ENCODE results near the gene MUC4. TPM values are rescaled to one million over a fixed set of nuclear protein-coding genes. Genes with fewer than 3 reads are reported as not detected.

MUC4 gene
- total and polyA plus RNA-seq, 2 donors from 2014 or later = 0.19 TPM; not detected in 1

GRCh38 chr3:195717416-195717815, 94.3 kb downstream of the MUC4 start:
- H3K9ac ChIP-seq (ENCODE audit: low read length in 3 of 3) = no peak overlapping the region
- intact Hi-C loops (cut with DNase I) = no loop called here
- peak in 1 of 5 donors; percentile 60 for DNase-seq
- no peaks in the 10 kb centered on the region for H3K27me3 ChIP-seq (ENCODE audit: control insufficient read depth, insufficient read depth, low read length)
- no peaks in the 10 kb centered on the region for H3K9me3 ChIP-seq (ENCODE audit: control insufficient read depth in 2 of 3, insufficient read depth in 1 of 3, low read length in 3 of 3)
- H3K4me1 ChIP-seq (ENCODE audit: control insufficient read depth in 2 of 3, insufficient read depth in 2 of 3, low read depth in 1 of 3, low read length in 3 of 3) = peaks cover 0 to 2% (median 0%) of the 10 kb centered on the region in 3 donors
- FAIRE-seq = no peak
- no peak for TF ChIP-seq CTCF (IDR thresholded peaks at IDR 0.05; ENCODE audit: borderline replicate concordance, extremely low read depth, insufficient read depth)
- H3K27ac ChIP-seq (ENCODE audit: low read depth in 2 of 2, low read length in 2 of 2) = no peak overlapping the region
- no peak overlapping the region for H3K4me3 ChIP-seq (ENCODE audit: low read length in 3 of 3)
- H3K36me3 ChIP-seq (ENCODE audit: control insufficient read depth in 2 of 3, insufficient read depth in 3 of 3, low read length in 3 of 3) = peaks cover 0 to 17% (median 7%) of the 10 kb centered on the region in 3 donors

- FAIRE-seq (no peak), DNase-seq (peak in 1 of 5 donors; percentile 37)
- intact Hi-C loops (cut with DNase I) = no loop called here
- no peaks in the 10 kb centered on the region for H3K9me3 ChIP-seq (ENCODE audit: control insufficient read depth in 2 of 3, insufficient read depth in 1 of 3, low read length in 3 of 3)
- no peak overlapping the region for H3K4me3 ChIP-seq (ENCODE audit: low read length in 3 of 3)
- no peak overlapping the region for H3K9ac ChIP-seq (ENCODE audit: low read length in 3 of 3)
- peaks cover 0 to 30% (median 13%) of the 10 kb centered on the region in 3 donors for H3K36me3 ChIP-seq (ENCODE audit: control insufficient read depth in 2 of 3, insufficient read depth in 3 of 3, low read length in 3 of 3)
- no peaks in the 10 kb centered on the region for H3K4me1 ChIP-seq (ENCODE audit: control insufficient read depth in 2 of 3, insufficient read depth in 2 of 3, low read depth in 1 of 3, low read length in 3 of 3)
- no peak for TF ChIP-seq CTCF (IDR thresholded peaks at IDR 0.05; ENCODE audit: borderline replicate concordance, extremely low read depth, insufficient read depth)
- H3K27me3 ChIP-seq (ENCODE audit: control insufficient read depth, insufficient read depth, low read length) = no peaks in the 10 kb centered on the region
- H3K27ac ChIP-seq (ENCODE audit: low read depth in 2 of 2, low read length in 2 of 2) = peak overlapping the region in 1 of 2 donors; percentile 28
These were observed 96.0 kb downstream of the MUC4 start for GRCh38 chr3:195715583-195716266.

- intact Hi-C loops (cut with DNase I) = no loop called here
- no peaks in the 10 kb centered on the region for H3K9me3 ChIP-seq (ENCODE audit: control insufficient read depth in 2 of 3, insufficient read depth in 1 of 3, low read length in 3 of 3)
- H3K4me1 ChIP-seq (ENCODE audit: control insufficient read depth in 2 of 3, insufficient read depth in 2 of 3, low read depth in 1 of 3, low read length in 3 of 3) = no peaks in the 10 kb centered on the region
- no peak overlapping the region for H3K4me3 ChIP-seq (ENCODE audit: low read length in 3 of 3)
- H3K9ac ChIP-seq (ENCODE audit: low read length in 3 of 3) = no peak overlapping the region
- peaks cover 0 to 30% (median 13%) of the 10 kb centered on the region in 3 donors for H3K36me3 ChIP-seq (ENCODE audit: control insufficient read depth in 2 of 3, insufficient read depth in 3 of 3, low read length in 3 of 3)
- H3K27me3 ChIP-seq (ENCODE audit: control insufficient read depth, insufficient read depth, low read length) = no peaks in the 10 kb centered on the region
- DNase-seq (no peak), FAIRE-seq (no peak)
- no peak overlapping the region for H3K27ac ChIP-seq (ENCODE audit: low read depth in 2 of 2, low read length in 2 of 2)
- TF ChIP-seq CTCF (IDR thresholded peaks at IDR 0.05; ENCODE audit: borderline replicate concordance, extremely low read depth, insufficient read depth) = no peak
These were observed 96.6 kb downstream of the MUC4 start for GRCh38 chr3:195715134-195715533.
